WERI-Rb-1 (cell line): ENCODE measurements around the gene ARHGAP22.

Source experiments
- DNase-seq: peaks from one replicate; pipeline ENCODE4 v3.0.0-alpha.2; 2020
- H3K27ac ChIP-seq: fragments of 250-450 bp; sonication (Bioruptor Pico); 2 replicates; pipeline ENCODE4 v1.5.1; 2020; ENCODE audit warnings: mild to moderate bottlenecking, moderate library complexity
- H3K27me3 ChIP-seq: fragments of 250-450 bp; sonication (Bioruptor Pico); 2 replicates; pipeline ENCODE4 v1.5.1; 2021; ENCODE audit warnings: mild to moderate bottlenecking, low read depth, moderate library complexity; ENCODE audit not compliant: insufficient read depth, severe bottlenecking
- H3K36me3 ChIP-seq: fragments of 250-450 bp; sonication (Bioruptor Pico); 2 replicates; pipeline ENCODE4 v1.5.1; 2020; ENCODE audit warnings: mild to moderate bottlenecking, moderate library complexity
- H3K4me3 ChIP-seq: 2 replicates; pipeline ENCODE4 v1.5.1; 2011; ENCODE audit warnings: low read depth, mild to moderate bottlenecking, control low read depth, low read length
- H3K9me3 ChIP-seq: fragments of 250-450 bp; sonication (Bioruptor Pico); 2 replicates; pipeline ENCODE4 v1.5.1; 2021; ENCODE audit warnings: mild to moderate bottlenecking, moderate library complexity; ENCODE audit not compliant: severe bottlenecking
- TF ChIP-seq, protein P1 (sequence below): IDR thresholded peaks from 2 replicates; pipeline ENCODE4 v1.5.1; 2011; ENCODE audit warnings: low read depth, mild to moderate bottlenecking, control low read depth, inconsistent platforms, low read length

The ARHGAP22 gene

DNA sequence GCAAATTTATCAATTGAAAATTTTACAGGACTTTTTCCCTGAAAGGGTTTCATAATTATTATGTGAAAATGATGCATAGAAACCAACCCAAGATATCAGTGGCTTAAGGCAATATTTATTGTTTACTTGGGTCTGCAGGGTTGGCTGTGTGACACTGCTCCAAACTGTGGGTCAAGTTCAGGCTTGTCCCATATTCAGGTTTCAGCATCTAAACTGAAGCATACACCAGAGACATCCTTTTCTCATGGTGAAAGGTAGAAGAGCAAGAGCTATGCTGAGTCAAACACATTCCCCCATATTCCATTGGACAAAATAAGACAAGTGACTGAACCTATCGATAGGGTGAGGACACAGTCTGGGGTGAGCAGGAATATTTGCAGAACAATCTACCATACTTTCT is 187.5 kb downstream of the ARHGAP22 start:
- H3K27ac ChIP-seq, result peak overlapping the region; percentile 42
- TF ChIP-seq, protein P1, sequence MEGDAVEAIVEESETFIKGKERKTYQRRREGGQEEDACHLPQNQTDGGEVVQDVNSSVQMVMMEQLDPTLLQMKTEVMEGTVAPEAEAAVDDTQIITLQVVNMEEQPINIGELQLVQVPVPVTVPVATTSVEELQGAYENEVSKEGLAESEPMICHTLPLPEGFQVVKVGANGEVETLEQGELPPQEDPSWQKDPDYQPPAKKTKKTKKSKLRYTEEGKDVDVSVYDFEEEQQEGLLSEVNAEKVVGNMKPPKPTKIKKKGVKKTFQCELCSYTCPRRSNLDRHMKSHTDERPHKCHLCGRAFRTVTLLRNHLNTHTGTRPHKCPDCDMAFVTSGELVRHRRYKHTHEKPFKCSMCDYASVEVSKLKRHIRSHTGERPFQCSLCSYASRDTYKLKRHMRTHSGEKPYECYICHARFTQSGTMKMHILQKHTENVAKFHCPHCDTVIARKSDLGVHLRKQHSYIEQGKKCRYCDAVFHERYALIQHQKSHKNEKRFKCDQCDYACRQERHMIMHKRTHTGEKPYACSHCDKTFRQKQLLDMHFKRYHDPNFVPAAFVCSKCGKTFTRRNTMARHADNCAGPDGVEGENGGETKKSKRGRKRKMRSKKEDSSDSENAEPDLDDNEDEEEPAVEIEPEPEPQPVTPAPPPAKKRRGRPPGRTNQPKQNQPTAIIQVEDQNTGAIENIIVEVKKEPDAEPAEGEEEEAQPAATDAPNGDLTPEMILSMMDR, result no peak
- H3K27me3 ChIP-seq, result no peaks in the 10 kb centered on the region
- DNase-seq, result no peak
- H3K9me3 ChIP-seq, result no peaks in the 10 kb centered on the region
- peaks cover 16% of the 10 kb centered on the region for H3K36me3 ChIP-seq
- H3K4me3 ChIP-seq, result no peak overlapping the region

DNA sequence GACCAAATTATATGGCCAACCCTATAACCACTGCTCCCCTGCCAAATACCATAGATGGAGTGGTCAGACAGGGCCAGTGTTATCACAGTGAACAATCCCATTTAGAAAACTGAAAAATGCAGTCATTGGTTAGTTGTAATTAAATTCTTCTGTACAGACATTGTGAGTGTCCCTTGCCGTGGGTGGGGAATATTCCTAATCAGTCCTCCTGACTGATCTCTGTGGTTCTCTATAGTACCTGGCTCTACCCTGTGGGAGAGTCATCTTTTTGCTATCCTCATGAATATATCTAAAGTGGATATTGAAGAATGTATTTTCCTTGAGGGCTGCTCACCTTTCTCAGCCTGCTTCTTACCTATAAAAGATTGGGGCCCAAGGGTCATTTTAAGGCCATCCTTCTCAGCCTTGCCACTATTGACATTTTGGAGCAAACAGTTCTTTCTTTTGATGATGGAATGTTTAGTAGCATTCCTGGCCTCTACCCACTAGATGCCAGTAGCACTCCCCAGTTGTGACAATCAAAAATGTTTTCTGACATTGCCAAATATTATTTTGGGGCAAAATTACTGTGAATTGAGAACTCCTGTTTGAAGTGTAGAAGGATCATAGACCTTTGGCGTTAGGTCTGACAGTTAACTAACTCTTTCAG is 188.2 kb downstream of the ARHGAP22 start:
- TF ChIP-seq, protein P1, result no peak
- H3K9me3 ChIP-seq, result peaks cover 3% of the 10 kb centered on the region
- peaks cover 22% of the 10 kb centered on the region for H3K36me3 ChIP-seq
- no peak overlapping the region for H3K4me3 ChIP-seq
- no peaks in the 10 kb centered on the region for H3K27me3 ChIP-seq
- DNase-seq, result no peak
- 0 out of 2 replicates have a peak overlapping the region, but pooled peaks have one; percentile 42 for H3K27ac ChIP-seq

DNA sequence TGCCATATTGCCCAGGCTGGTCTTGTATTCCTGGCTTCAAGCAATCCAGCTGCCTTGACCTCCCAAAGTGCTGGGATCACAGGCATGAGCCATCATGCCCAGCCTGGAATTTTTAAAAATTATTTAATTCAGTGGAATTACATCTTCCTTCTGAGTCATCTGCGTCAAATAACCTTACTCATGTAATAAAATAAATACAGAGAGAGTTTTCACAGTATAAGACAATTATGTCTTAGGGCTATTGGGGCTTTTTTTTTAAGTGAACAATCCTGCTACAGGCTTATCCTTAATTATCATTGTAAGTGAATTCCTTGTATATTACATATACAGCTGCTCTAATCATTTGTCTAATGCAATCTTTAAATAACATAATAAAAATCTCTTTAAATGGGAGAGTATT is 190.1 kb downstream of the ARHGAP22 start:
- H3K36me3 ChIP-seq, result peaks cover 33% of the 10 kb centered on the region
- no peaks in the 10 kb centered on the region for H3K27me3 ChIP-seq
- DNase-seq, result no peak
- TF ChIP-seq, protein P1, result no peak
- H3K4me3 ChIP-seq, result no peak overlapping the region
- peaks cover 3% of the 10 kb centered on the region for H3K9me3 ChIP-seq
- no peak overlapping the region for H3K27ac ChIP-seq

DNA sequence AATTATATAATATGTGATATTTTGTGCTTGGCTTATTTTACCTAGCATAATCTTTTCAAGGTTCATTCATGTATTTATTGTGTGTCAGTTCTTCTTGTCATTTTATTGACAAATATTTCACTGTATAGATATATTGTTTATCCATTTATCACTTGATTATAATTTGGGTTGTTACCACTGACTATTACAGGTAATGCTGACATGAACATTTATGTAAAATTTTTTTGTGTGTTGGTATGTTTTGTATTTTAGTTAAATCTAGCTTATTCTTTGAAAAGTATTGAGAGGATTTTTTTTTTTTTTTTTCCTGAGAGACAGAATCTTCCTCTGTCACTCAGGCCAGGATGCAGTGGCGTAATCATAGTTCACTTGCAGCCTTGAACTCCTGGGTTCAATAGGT is 190.7 kb downstream of the ARHGAP22 start:
- H3K27ac ChIP-seq, result no peak overlapping the region
- DNase-seq, result no peak
- TF ChIP-seq, protein P1, result no peak
- no peak overlapping the region for H3K4me3 ChIP-seq
- H3K36me3 ChIP-seq, result peaks cover 35% of the 10 kb centered on the region
- no peaks in the 10 kb centered on the region for H3K27me3 ChIP-seq
- H3K9me3 ChIP-seq, result peaks cover 3% of the 10 kb centered on the region

DNA sequence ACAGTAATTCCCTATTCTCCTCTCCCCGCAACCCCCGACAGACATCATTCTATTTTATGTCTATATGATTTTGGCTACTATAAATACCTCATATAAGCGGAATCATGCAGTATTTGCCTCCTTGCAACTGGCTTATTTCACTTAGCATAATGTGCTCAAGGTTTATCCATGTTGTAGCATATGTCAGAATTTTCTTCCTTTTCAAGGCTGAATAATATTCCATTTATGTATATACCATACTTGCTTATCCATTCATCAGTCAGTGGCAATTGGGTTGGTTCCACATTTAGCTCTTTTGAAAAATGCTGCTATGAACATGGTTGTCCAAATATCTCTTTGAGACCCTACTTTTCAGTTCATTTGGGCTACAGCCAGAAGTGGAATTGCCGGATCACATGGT is 191.9 kb downstream of the ARHGAP22 start:
- H3K27ac ChIP-seq, result no peak overlapping the region
- no peak overlapping the region for H3K4me3 ChIP-seq
- no peak for DNase-seq
- TF ChIP-seq, protein P1, result no peak
- peaks cover 3% of the 10 kb centered on the region for H3K9me3 ChIP-seq
- H3K36me3 ChIP-seq, result peaks cover 45% of the 10 kb centered on the region
- no peaks in the 10 kb centered on the region for H3K27me3 ChIP-seq

DNA sequence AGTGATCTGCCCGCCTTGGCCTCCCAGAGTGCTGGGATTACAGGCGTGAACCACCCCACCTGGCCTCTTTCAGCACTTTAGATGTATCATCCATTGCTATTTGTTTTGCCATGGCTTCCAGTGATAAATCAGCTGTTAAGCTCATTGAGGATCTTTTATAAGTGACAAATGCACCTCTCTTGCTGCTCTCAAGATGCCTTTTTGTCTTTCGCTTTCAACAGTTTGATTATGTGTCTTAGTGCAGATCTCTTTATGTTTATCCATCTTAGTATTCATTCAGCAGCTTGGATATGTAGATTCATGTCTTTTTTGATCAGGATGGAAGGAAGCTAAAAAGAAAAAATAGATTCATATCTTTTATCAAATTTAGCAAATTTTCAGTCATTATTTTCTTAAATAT is 192.8 kb downstream of the ARHGAP22 start:
- no peak overlapping the region for H3K27ac ChIP-seq
- no peaks in the 10 kb centered on the region for H3K27me3 ChIP-seq
- no peak overlapping the region for H3K4me3 ChIP-seq
- peaks cover 3% of the 10 kb centered on the region for H3K9me3 ChIP-seq
- H3K36me3 ChIP-seq, result peaks cover 48% of the 10 kb centered on the region
- TF ChIP-seq, protein P1, result no peak
- DNase-seq, result no peak
